ENCODE results near the gene VAMP4.
"Not testable (repeated sequence)": the region's sequence is repeated elsewhere in the genome, so short reads cannot be mapped to it uniquely, and the experiment has no call there.

Gene VAMP4

GRCh38 chr1:171683870-171684269, 58.0 kb downstream of the VAMP4 start:
- no peak for DNase-seq

- no peak for DNase-seq
These were observed 61.5 kb downstream of the VAMP4 start for GRCh38 chr1:171680339-171680738.

GRCh38 chr1:171676823-171677222, 65.0 kb downstream of the VAMP4 start:
- no peak for DNase-seq

GRCh38 chr1:171674431-171675405, 67.1 kb downstream of the VAMP4 start:
- DNase-seq, result no peak

GRCh38 chr1:171670739-171671138, 71.1 kb downstream of the VAMP4 start:
- DNase-seq, result no peak

- no peak for DNase-seq
These were observed 73.5 kb downstream of the VAMP4 start for GRCh38 chr1:171668372-171668771.

- no peak for DNase-seq
These were observed 75.6 kb downstream of the VAMP4 start for GRCh38 chr1:171666114-171666769.

- DNase-seq, result no peak
These were observed 76.9 kb downstream of the VAMP4 start for GRCh38 chr1:171664976-171665375.

GRCh38 chr1:171663854-171664575, 77.8 kb downstream of the VAMP4 start:
- DNase-seq, result no peak

- no peak for DNase-seq
These were observed 78.6 kb downstream of the VAMP4 start for GRCh38 chr1:171663036-171663853.

GRCh38 chr1:171661076-171661650, 80.7 kb downstream of the VAMP4 start:
- no peak for DNase-seq

GRCh38 chr1:171656206-171656605, 85.7 kb downstream of the VAMP4 start:
- not testable (repeated sequence) for DNase-seq

GRCh38 chr1:171655746-171656116, 86.1 kb downstream of the VAMP4 start:
- no peak for DNase-seq

GRCh38 chr1:171654942-171655745, 86.7 kb downstream of the VAMP4 start:
- DNase-seq, result peak; percentile 86

- DNase-seq, result no peak
These were observed 87.5 kb downstream of the VAMP4 start for GRCh38 chr1:171654201-171654941.

GRCh38 chr1:171653796-171654195, 88.1 kb downstream of the VAMP4 start:
- no peak for DNase-seq

GRCh38 chr1:171652234-171652822, 89.5 kb downstream of the VAMP4 start, which contains the start of gene MYOC:
MYOC (minus strand) TSS chr1:171652688; CDS start chr1:171652611, 77 bp downstream.
- DNase-seq, result no peak
